ENCODE measurements around the gene GABRG3.

The GABRG3 gene

DNA sequence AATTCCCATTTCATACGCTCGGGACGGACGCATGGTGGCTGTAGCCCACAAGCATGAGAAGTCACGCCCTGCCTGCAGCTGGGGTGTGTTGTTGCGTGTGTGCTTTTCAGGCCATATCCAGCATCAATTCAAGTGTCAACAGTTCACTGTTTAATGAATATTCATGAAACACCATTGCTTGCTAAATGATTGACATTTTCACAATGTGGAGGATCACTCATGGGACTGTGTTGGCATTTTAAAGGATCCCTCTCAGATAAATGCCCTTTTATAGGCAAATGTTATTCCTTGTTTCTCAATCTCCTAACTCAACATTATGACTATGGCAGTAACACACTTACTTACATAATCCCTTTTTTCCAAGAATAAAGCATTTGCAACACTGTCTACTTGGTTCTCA, 511.3 kb downstream of the GABRG3 start:
- DNase-seq: no peak

DNA sequence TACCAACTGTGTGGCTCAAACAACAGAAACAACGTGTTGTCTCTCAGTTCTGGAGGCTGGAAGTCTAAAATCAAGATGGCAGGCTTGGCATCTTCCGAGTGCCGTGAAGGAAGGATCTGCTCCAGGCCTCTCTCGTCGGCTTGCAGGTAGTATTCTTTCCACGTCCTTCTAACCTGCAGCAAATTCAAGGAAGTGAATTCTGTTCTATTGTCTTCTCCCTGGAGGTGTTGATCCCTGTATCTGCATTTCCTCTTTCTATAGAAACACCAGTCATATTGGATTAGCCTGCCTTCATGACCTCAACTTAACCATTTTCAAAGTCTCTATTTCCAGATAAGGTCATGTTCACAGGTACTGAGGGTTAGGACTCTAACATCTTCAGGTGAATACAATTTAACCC, 512.1 kb downstream of the GABRG3 start:
- no peak for DNase-seq

DNA sequence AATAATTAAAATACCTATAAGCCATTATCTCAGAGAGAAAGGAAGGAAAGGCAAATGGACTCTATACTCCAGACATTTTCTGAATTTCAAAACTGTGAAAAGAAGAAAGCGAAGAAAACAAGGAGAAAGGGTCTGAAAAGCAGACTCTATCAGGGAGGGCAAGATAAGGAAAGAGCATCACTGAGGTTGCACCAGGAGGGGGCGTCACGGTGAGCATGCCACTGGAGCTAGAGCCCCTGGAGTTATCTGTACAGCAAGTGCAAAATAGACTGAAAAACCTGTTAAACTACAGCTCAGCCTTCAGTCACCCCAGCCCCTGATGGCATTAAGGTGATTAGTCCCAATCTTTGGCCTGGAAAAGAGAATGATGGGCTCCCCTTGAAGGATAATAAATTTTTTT, 514.3 kb downstream of the GABRG3 start:
- DNase-seq: no peak

DNA sequence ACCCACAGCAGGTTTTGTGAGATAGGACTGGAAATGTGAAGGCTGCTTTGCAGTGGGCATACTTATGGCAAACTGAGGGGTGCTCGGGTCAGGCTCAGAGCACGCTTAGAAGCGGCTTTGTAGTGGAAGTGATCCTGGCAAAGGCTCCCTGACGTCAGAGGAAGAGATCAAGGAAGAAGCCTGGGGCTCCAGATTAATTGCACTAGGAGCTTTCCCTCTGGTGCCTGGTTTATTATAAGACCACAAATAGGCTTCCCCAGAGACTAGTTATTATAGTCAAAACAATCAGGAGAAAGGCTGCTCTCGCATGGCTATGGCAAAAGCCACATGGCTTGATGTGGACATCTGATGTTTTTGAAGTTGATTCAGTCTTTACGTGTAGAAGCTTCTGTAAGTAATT, 515.1 kb downstream of the GABRG3 start:
- DNase-seq: no peak

DNA sequence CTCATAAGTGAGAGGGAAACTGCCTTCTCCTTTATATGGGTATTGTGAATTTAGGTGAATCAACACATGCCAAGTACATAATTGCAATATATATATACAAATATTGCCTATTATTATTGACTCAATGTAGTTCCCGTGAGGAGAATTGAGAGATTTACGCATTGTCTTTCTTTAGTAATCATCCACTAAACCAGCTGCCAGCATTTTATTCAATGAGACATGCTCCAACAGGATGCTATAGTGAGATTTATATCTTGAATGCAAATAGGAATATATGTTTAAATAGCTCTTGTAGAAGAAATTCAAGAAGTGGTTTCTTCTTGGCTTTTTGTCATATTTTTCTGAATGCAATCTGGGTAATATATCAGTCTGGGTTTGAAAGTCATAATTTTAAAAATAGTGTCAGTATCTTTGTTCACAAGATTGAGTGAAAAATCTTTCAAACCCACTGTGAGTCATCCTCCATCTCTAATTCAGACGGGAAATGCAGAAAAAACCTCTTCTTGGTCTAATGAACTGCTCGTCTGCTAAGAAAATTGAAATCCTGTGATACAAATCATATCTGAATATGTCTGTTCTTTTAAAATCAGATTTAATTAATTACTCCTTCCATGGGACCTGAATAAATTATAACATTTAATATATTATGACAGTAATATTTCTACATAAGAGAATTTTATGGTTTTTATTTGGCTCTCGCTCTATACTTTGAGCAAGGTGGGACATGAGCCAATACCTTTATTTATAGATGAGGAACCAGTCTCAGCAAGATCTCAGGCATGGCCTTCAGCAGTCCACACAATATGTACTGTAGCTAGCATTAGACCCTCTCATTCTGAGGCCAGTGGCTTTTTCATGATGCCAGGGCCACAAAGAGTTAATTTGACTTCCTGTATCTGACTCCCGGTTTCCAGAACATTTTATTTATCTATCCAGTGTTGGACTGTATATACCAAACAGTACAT, 516.0 kb downstream of the GABRG3 start:
- DNase-seq: no peak

DNA sequence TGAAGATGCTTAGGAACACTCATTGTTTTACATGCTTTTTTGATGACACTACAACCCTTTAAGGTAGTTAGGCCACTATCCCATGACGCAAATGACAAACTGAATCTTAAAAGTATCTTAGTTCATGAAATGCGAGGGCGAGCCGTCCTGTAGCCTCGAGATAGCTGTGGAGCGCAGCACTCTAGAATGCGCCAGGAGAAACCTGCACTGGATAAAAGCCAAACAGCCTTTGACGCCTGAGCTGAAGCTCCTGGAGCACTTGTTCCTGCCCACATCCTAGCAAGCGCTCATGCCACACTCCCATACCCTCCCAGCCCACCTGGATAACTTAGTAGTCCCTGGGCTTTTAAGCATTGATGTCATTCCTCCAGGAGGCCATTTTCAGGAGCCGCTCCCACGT, 516.9 kb downstream of the GABRG3 start:
- no peak for DNase-seq

DNA sequence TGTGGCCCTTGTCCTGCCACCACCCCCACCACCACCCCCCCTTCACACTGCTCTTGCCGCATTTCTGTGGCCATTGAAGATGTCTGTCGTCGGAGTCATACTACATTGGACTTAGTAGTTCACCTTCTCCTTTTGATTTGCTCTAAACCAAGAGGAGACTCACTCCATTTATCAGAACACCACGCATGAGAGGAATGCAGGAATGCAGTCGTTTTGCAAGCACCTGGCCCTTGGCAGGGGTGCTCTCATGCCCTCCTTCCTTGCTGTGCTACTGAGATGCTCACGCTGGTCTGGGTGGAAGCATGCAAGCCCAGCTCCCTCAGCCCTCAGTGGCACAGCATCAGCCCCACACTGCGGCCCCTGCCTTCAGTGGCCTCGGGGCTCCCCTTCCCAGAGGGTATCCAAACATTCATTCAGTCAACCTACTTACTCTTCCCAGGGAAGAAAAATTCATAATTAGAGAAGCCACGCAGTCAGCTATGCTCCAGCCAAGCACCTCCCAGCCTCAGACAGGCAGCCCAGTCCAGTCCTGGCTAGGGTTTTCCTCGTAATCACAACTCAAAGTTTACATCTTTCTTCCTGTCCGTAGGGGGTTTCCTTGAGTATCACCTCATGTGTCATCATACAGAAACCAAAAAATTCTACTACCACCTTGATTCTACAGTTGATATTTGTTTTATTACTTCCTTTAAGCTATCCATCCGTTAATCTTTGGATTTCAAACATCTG, 520.0 kb downstream of the GABRG3 start:
- no peak for DNase-seq

DNA sequence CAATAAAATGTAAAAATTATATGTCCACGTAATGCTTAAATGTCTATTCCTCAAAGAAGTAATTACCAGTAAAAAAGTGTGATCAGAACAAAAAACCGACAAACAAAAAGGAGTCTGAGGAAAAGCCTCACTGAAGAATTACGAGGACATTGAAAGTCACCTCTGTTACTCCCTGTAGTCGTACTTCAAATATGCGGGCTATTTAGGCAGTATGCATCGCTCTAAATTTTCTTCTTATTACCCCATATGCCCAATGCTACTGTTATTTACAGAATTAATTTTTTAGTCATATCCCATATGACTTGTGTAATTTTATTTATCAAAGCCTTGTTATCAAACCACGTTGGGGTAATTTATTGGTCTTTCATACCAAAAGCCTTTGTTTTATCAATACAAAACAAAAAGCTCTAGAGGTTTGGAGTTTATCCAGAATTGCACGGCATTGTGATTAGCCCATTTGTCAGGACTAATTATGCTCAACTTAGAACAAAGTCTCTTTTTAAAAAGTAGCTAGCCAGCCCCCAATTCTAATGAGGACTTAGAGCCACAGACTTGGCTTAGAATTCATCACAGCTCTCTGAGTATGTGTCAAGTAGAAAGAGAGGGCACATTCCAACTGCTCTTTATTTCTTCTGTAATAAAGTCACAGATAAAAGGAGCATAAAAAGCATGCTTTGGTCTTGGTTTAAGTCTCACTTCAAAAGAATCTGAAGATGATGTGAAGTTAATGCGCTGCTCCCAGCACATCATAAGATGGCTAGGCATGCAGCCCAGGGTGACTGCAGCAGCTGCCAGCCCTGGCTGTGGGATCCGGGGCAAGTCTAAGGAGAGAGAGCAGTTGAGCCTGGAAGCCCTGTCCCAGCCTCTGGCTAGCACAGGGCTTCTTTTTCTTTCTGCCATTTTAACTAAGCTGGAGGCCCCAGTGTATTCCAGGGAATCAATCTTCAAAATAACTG, 521.0 kb downstream of the GABRG3 start:
- no peak for DNase-seq

DNA sequence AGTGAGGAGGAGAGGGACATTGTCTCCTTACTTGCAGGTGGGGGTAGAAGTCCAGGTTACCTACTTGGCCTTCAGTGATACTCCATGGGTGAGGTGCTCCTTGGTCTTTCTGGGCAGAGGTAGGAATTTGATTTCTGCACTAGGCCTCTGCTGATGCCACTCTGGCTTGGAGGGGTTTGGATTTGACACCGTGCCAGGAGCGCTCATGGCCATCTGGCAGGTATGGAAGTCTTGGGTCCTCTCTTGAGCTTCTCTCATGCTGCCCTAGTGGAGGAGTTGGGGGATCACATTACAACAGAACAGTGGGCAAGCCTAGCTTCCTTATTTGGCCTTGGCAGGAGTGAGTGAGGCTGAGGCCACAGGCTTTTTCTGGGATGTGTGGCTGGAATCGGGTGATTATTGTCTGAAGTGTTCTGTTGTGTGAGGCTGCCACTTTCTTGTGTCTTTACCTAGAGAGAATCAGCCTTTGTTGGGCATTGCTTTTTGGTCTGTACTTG, 525.0 kb downstream of the GABRG3 start:
- DNase-seq: no peak

DNA sequence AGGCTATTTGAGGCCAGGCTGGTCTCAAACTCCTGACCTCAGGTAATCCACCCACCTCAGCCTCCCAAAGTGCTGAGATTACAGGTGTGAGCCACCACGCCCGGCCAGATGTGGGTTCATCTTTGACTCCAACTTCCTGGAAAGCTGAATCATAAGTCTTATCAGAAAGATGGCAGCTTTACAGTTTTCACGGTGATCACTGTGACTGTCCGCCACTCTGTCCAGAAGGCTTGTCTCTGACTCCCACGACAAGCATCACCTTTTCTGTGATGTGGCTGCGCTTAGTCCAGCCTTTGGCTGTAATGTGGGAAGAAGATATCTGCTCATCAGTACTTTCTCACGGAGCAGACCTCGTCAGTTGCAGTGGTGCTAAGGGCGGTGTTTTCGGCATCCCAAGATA, 527.7 kb downstream of the GABRG3 start:
- DNase-seq: no peak

DNA sequence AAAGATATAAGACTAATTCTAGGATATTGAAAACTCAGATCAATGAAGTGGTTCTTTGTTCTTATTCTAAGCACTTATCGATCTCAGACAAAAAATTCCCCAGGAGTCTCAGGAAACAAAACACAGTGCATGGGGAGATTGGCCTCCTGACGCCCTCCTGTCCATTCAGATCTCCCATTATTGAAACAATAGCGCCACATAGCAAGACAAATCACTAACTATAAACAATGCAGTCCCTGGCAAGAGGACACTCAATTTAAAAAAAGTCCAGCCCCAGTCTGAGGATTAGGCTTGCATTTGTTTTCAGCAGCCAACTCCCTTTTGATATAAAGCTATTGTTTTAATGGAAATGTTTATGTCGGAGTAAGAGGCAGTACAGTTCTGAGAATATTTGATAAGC, 528.2 kb downstream of the GABRG3 start:
- DNase-seq: no peak

DNA sequence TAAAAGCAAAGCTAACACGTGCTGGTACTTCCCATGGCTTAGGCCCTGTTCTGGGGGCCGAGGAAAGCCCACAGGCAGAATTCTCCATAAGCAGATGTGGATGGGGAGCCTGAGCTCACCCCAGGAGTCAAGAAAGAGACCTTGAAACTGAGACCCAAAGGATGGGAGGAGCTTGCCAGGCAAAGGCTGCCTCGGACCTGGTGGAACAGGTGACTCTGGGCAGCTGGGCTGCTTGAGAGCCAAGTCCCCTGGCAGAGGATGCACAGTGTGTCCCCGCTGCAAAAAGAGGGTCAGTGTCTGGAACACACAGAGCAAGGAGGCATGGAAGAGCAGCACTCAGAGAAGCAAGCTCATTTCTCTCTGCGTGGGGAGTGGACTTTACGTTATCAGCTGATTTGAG, 528.7 kb downstream of the GABRG3 start:
- no peak for DNase-seq

DNA sequence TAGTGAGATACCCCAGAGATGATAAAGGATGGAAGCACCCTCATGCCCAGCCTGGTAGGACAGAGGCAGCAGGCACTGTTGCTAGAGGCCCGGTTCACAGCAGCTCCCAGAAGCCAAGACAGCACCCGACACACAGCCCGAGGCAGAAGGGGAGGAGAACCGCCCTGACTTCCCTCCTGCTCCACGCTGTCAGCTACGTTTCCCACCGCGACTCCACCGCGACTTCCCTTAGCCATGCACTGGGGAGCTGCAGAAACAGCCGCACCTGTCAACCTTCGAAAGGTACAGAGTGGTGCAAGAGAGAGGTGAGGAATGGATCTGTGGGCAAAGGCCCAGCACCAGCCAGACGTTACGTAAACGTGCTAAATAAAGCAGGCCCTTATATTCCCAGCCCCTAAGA, 529.2 kb downstream of the GABRG3 start:
- DNase-seq: no peak

DNA sequence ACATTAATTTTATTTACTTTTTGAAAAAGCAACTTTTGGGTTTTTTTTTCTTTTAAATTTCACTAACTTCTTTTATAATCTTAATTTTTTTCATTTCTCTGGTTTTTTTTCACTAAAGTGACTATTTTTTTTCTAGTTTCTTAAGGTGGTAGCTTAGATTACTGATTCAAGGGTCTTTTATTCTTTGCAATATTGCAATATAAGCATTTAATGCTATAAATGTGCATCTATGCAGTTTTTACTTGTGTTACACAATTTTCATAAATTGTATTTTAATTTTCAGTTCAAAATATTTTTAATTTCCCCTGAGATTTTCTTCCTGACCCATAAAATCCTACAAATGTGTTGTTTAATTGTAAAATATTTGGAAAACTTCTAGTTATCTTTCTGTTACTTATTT, 535.8 kb downstream of the GABRG3 start:
- no peak for DNase-seq

DNA sequence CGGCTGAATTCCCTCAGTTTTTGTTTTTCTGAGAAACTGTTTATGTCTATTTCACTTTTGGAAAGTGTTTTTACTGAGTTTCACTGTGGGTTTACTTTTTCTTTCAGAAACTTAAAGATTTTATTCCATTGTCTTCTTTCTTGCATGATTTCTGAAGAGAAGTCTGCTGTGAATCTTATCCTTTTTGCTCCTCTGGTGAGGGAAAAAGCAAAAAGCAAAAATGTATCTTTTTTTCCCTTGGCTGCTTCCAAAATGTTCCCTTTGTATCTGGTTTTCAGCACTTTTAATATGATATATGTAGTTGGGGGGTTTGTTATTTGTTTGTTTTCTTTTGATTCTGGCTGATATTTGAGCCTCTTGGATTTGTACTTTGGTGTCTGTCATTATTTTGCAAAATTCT, 538.0 kb downstream of the GABRG3 start:
- no peak for DNase-seq

DNA sequence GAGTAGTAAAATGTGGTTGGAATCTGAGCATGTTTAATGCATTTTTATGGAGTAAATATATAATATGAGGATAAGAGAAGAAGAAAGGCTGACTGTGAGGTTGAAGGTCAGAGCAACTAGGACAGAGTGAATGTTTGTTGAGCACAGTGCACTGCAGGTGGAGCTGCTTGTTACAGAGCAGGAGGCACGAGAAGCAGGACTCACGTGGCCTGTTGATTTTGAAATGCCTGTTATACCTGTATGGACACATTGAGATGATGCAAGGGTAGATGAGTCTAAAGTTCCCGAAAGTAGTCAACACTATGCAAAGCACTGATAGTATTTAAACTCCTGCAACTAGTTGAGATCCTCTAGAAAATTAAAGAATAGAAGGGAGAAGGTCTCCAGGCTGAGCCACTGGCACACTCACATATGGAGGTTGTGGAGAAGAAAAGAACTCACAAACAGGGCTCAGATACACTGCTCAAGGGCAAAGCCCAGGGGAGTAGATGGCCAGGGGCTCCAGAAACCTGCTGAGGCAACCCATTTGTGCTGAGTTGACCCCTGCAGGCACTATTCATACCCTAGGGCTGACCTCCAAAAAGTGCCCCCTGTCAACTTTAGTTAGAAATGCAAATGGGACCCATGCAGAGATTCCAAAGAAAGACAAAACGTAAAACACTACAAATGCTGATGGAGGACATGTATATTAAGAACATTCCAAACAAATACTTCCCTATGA, 541.5 kb downstream of the GABRG3 start:
- no peak for DNase-seq

DNA sequence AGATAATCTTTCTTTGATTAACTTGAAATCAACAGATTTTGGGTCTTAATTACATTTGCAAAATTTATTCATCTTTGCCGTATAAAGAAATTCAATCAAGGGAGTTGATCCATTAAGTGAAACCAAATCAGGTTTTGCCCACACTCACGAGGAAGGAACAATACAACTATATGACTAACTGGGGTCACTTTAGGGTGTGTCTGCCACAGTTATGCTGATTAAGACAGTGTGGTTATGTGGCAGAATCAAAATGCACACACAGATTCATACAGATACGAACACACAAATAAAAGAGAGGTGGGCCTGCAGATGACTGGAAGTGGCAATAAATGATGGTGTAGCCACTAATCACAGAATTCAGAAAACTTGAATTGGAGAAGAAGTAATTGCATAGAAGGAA, 543.5 kb downstream of the GABRG3 start:
- DNase-seq: no peak

DNA sequence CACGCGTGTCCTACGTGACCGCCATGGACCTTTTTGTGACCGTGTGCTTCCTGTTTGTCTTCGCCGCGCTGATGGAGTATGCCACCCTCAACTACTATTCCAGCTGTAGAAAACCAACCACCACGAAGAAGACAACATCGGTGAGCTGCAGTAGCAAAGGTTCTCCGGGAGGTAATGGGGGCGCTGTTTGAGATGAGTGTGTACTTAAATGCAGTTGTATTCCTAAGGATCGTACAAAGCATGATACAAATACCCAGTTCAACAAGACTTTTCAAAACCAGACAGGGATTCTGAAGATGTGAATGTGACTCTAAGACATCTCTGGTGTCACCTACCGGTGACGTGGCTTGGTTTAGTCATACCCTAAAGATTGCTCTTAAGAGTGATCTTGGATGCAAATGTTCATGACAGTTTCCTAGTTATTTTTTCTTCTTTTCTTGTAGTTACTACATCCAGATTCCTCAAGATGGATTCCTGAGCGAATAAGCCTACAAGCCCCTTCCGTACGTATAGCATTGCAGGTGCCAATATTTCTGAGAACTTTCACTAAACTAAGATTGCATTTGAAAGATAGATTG, 556.6 kb downstream of the GABRG3 start:
- no peak for DNase-seq

DNA sequence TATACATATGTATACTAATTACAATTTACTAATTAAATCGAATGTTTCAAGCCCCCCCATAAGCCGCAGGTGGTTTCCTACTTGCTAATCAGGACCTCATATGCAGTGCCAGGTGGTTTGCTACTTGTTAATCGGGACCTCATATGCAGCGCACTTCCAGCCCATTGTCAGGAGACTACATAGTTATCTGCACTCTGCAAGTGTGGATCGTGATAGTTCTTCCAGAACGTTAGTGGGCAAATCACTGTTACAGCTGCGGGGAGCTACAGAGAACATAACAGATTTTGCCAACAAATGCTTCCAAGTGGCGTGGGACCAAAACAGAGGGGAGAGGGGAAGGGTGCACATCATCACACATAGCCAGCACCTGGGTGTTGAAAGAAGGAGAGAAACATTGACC, 558.4 kb downstream of the GABRG3 start:
- DNase-seq: no peak

DNA sequence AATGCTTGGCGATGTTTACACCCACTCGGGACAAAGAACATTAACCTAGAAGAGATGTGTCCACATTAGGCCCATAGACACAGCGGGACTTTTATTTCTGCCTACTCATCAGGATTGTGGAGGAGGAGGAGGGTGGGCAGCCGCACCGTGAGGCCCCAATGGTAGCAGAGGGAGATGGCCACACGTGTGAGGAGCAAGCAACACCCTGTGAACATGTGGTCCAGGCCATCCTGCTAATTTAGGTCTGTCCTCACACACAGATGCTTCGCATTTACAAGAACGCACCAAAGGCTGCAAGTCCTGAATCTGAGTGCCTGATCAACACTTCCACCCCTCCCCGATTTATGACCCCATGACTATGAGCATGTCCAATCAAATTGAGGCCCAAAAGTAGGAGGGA, 560.0 kb downstream of the GABRG3 start:
- DNase-seq: no peak

DNA sequence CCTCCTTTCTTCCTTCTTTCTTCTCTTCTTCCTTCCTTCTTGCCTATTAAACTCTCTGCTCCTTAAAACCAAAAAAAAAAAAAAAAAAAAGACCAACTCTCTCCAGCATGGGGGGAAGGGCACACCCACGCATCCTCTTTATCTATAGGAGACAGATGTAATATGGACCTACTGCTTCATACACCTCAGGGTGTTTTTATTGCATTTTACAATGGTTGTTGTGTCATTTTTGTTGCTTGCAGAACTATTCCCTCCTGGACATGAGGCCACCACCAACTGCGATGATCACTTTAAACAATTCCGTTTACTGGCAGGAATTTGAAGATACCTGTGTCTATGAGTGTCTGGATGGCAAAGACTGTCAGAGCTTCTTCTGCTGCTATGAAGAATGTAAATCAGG, 561.4 kb downstream of the GABRG3 start:
- no peak for DNase-seq

Measured in activated CD8-positive, alpha-beta memory T cell treated with anti-CD3 and anti-CD28 coated beads for 24 hours (primary cell).